ENCODE data around the gene STIP1. TPM values are rescaled to one million over a fixed set of nuclear protein-coding genes. Genes with fewer than 3 reads are reported as not detected.

STIP1 gene
- total and polyA plus RNA-seq, 2 of the 4 experiments (the other 2 are of a cell fraction), result 201 to 489 TPM

DNA sequence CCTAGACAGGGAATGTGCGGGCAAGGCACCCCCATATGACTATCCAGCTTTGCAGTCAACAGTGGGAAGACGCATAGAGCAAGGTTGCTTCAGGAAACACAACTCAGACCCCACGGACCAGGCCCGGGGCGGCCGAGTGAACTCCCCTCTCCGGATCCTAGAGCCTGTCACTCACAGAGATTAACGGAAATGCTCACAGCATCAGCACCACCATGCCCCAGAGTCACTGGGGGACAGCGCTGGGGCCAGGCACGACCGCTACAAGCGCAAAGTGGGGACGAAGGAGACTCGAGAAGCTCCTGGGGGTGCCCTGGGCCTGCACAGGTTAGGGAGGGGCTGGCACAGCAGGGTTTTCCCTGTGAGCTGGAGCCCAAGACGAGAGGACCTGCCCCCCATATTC, 35.9 kb upstream of the STIP1 start:
- Histone ChIP-seq H3K4me1 (ENCODE audit: control insufficient read depth, insufficient read depth, low read length) (no peaks in the 10 kb centered on the region; the same call in 1 of the 2 replicates), H2BK15ac (ENCODE audit: low read depth, low read length) (no peak overlapping the region), H3K27ac (ENCODE audit: insufficient read depth, low read length) (no peak overlapping the region), H3K27me3 (ENCODE audit: control insufficient read depth, insufficient read depth, low read length) (no peaks in the 10 kb centered on the region), H4K5ac (ENCODE audit: low read depth, low read length) (no peak overlapping the region), H4K91ac (ENCODE audit: insufficient read depth, low read depth, low read length) (no peak overlapping the region), H3K56ac (ENCODE audit: extremely low read depth, insufficient read depth, low read length) (no peak overlapping the region), H2BK120ac (ENCODE audit: low read depth, low read length) (no peak overlapping the region), H3K79me1 (ENCODE audit: low read depth in 1 of 2, low read length in 2 of 2) (peaks cover 3 to 9% of the 10 kb centered on the region in 2 experiments; a peak in 3 of 4 replicates), H3K4me3 (ENCODE audit: insufficient read depth, low read depth, low read length) (no peak overlapping the region), H4K20me1 (ENCODE audit: insufficient read depth, low read length) (peaks cover 12% of the 10 kb centered on the region; the same call in 1 of the 2 replicates), H3K23ac (ENCODE audit: low read depth, low read length) (no peak overlapping the region), H3K9ac (ENCODE audit: low read depth, low read length) (no peak overlapping the region), H2AFZ (replicated peaks; ENCODE audit: low read length, poor library complexity) (no peak overlapping the region), H2AK9ac (replicated peaks; ENCODE audit: low read depth, low read length, poor library complexity) (no peak overlapping the region), H2BK5ac (ENCODE audit: low read depth, low read length, poor library complexity, severe bottlenecking) (no peak overlapping the region), H4K8ac (ENCODE audit: low read depth in 2 of 2, low read length in 2 of 2) (no peak overlapping the region), H3K14ac (replicated peaks; ENCODE audit: low read depth, low read length) (no peak overlapping the region), H3K4ac (ENCODE audit: low read depth, low read length) (no peak overlapping the region), H3K4me2 (ENCODE audit: low read depth, low read length) (no peak overlapping the region), H2AK5ac (ENCODE audit: low read depth, low read length) (no peak overlapping the region), H3K18ac (ENCODE audit: low read depth, low read length) (no peak overlapping the region), H3K36me3 (ENCODE audit: control insufficient read depth, insufficient read depth, low read length) (no peaks in the 10 kb centered on the region), H2BK20ac (ENCODE audit: low read depth, low read length) (no peak overlapping the region), H3K9me1 (ENCODE audit: insufficient read depth, low read length) (no peaks in the 10 kb centered on the region), H3K9me3 (ENCODE audit: control insufficient read depth, insufficient read depth, low read length) (no peaks in the 10 kb centered on the region)
- CTCF ChIA-PET, result interaction anchor here (0.6 to 1.1 kb wide), 2 partner anchors 48 to 149 kb away, joined by 3 to 5 read pairs; no protein-coding TSS in a partner anchor
- intact Hi-C loops (cut with micrococcal nuclease) (no loop called here), dilution Hi-C loops (cut with HindIII; ENCODE audit: low sequenced_read_pairs, unreplicated experiment) (no loop called here), in situ Hi-C loops (cut with MboI; ENCODE audit: low sequenced_read_pairs) (no loop called here)
- TF ChIP-seq CEBPB (IDR thresholded peaks at IDR 0.05; ENCODE audit: low read depth, low read length) (no peak), RFX5 (IDR thresholded peaks at IDR 0.05; ENCODE audit: low read depth, low read length) (no peak), MXI1 (IDR thresholded peaks at IDR 0.05; ENCODE audit: borderline replicate concordance, low read depth, low read length) (no peak), FOS (IDR thresholded peaks at IDR 0.05; ENCODE audit: low read depth, low read length) (no peak), SMC3 (IDR thresholded peaks at IDR 0.05; ENCODE audit: low read depth, low read length) (no peak), CHD1 (IDR thresholded peaks at IDR 0.05; ENCODE audit: low read depth, low read length) (no peak), RCOR1 (IDR thresholded peaks at IDR 0.05; ENCODE audit: insufficient replicate concordance, low read length) (no peak), NFE2L2 (IDR thresholded peaks at IDR 0.05; ENCODE audit: low read depth, low read length) (no peak), MAZ (IDR thresholded peaks at IDR 0.05; ENCODE audit: borderline replicate concordance, low read depth, low read length) (no peak), RAD21 (IDR thresholded peaks at IDR 0.05; ENCODE audit: low read length) (no peak), USF2 (IDR thresholded peaks at IDR 0.05; ENCODE audit: low read depth, low read length) (no peak), MAFK (IDR thresholded peaks at IDR 0.05; ENCODE audit: low read depth, low read length) (no peak), ELK1 (IDR thresholded peaks at IDR 0.05; ENCODE audit: borderline replicate concordance, low read depth, low read length) (no peak), BHLHE40 (IDR thresholded peaks at IDR 0.05; ENCODE audit: low read depth, low read length) (no peak), POLR2A (IDR thresholded peaks at IDR 0.05; ENCODE audit: low read depth, low read length) (no peak)
- TF ChIP-seq, protein P1, sequence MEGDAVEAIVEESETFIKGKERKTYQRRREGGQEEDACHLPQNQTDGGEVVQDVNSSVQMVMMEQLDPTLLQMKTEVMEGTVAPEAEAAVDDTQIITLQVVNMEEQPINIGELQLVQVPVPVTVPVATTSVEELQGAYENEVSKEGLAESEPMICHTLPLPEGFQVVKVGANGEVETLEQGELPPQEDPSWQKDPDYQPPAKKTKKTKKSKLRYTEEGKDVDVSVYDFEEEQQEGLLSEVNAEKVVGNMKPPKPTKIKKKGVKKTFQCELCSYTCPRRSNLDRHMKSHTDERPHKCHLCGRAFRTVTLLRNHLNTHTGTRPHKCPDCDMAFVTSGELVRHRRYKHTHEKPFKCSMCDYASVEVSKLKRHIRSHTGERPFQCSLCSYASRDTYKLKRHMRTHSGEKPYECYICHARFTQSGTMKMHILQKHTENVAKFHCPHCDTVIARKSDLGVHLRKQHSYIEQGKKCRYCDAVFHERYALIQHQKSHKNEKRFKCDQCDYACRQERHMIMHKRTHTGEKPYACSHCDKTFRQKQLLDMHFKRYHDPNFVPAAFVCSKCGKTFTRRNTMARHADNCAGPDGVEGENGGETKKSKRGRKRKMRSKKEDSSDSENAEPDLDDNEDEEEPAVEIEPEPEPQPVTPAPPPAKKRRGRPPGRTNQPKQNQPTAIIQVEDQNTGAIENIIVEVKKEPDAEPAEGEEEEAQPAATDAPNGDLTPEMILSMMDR (conservative IDR thresholded peaks at IDR 0.05; ENCODE audit: low read depth, low read length), result no peak
- no TSS peak for BruUV-seq (replicated peaks)
- DNase-seq, result no peak
- no peak for ATAC-seq (ENCODE audit: low read depth)
- POLR2A ChIA-PET (ENCODE audit: unreplicated experiment), result no interaction called here
- WGBS, 2 experiments (ENCODE audit: extremely low coverage in 2 of 2, insufficient read length in 1 of 2), result no CpG with 5 or more reads among the region's 15 CpGs
